ENCODE measurements around the gene NOS1.

Gene NOS1

GRCh38 chr12:117166107-117166506, 195.3 kb downstream of the NOS1 start:
- no peak for DNase-seq

- DNase-seq, result no peak
These were observed 196.1 kb downstream of the NOS1 start for GRCh38 chr12:117165342-117165741.

GRCh38 chr12:117162633-117163032, 198.8 kb downstream of the NOS1 start:
- no peak for DNase-seq

- no peak for DNase-seq
These were observed 199.3 kb downstream of the NOS1 start for GRCh38 chr12:117162167-117162539.

- no peak for DNase-seq
These were observed 199.8 kb downstream of the NOS1 start for GRCh38 chr12:117161460-117162166.

GRCh38 chr12:117159674-117160073, 201.8 kb downstream of the NOS1 start:
- DNase-seq, result no peak

GRCh38 chr12:117158911-117159553, 202.4 kb downstream of the NOS1 start:
- no peak for DNase-seq
